CMK (cell line): ENCODE measurements around the gene CASQ1.

ENCODE experiments used
- DNase-seq: peaks from one replicate; pipeline ENCODE4 v3.0.0-alpha.2; 2010; ENCODE audit warnings: low read depth

CASQ1 gene

GRCh38 chr1:160168609-160169369 is 21.6 kb upstream of the CASQ1 start:
- DNase-seq: no peak

DNA sequence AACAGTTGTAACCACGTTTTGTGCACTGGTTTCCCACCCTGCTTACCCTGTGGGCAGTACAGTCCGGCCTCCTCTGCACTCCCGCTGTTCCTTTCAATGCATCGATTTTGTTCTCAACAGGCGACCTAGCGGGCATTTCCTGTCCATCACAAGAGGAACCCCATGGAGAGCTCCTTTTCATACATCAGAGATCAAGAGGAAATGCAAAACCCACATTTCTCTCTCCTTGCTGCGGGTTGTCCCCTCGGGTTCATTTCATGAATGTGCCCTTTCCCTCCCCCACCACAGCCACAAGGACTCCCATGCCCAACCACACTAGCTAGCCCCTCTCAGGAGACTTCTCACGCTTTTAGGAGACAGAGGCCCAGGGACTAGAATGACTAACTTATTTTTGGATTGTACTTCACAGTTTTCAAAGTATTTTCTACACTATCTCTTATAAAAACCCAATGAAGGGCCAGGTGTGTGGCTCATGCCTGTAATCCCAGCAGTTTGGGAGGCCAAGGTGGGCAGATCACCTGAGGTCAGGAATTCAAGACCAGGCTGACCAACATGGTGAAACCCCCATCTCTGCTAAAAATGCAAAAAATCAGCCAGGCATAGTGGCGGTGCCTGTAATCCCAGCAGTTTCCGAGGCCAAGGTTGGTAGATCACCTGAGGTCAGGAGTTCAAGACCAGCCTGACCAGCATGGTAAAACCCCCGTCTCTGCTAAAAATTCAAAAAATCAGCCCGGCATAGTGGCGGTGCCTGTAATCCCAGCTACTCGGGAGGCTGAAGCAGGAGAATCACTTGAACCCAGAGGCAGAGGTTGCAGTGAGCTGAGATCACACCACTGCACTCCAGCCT is 20.6 kb upstream of the CASQ1 start:
- no peak for DNase-seq

- no peak for DNase-seq
These were observed 19.0 kb upstream of the CASQ1 start for GRCh38 chr1:160171354-160171753.

- DNase-seq: no peak
These were observed 18.4 kb upstream of the CASQ1 start for GRCh38 chr1:160171980-160172379.

DNA sequence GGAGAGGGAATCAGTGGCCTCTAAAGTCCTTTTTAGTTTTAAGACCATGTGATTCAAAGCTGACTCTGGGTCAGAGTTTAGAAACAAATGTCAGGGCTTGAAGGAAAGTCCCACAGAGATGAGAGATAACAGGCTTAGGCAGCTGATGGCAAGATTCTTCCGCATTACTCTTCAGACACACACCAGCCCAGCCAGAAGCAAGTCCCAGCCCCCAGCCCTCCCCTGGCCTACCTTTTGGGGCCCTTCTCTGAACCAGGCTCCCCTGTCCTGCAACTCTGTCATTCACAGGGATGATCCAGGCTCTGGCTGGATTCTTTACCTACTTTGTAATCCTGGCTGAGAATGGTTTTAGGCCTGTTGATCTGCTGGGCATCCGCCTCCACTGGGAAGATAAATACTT is 13.1 kb upstream of the CASQ1 start:
- no peak for DNase-seq

DNA sequence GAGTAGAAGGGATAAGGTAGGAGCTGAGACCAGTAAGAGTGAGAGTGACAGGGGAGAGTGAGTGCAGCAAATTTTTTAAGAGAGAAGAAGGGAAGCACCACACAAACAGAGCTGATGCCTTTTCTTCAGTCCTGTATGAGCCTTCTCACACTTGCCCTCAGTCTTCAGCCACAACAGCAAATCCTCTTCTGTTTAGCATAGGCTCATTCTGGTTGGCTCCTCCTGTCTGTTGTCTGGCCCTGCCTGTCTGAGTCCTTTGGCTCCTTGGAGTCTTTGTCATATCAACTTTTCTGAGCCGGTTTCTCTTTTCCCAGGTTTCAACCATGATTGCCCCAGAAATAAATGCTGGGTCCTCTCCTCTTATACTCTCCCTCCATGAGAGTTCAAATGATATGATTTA is 12.7 kb upstream of the CASQ1 start:
- DNase-seq: no peak

GRCh38 chr1:160178731-160179130 is 11.6 kb upstream of the CASQ1 start:
- no peak for DNase-seq

- no peak for DNase-seq
These were observed 11.0 kb upstream of the CASQ1 start for GRCh38 chr1:160179336-160179735.

- DNase-seq: no peak
These were observed 4.1 kb upstream of the CASQ1 start for GRCh38 chr1:160186246-160186645.

- DNase-seq: no peak
These were observed 3.6 kb upstream of the CASQ1 start for GRCh38 chr1:160186729-160187128.

DNA sequence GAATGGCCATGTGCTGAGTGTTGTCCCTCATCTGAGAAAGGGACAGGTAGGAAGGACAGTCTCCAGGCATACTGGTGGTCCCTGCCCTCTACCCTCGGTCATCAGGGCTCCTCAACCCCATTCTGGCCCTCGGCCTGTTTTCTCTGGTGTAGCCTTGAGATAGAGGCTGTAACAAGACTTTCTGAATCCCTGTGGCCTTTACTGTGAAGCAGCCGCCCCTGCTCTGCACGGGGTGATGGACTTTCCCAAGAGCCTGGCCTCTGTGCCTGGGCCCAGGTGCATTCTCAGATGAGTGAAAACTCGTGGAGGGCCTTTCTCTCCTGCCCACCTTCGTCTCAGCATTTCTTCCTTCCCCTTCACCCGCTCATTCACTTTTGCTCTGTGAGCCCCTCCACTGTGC is 3.0 kb upstream of the CASQ1 start:
- DNase-seq: no peak

DNA sequence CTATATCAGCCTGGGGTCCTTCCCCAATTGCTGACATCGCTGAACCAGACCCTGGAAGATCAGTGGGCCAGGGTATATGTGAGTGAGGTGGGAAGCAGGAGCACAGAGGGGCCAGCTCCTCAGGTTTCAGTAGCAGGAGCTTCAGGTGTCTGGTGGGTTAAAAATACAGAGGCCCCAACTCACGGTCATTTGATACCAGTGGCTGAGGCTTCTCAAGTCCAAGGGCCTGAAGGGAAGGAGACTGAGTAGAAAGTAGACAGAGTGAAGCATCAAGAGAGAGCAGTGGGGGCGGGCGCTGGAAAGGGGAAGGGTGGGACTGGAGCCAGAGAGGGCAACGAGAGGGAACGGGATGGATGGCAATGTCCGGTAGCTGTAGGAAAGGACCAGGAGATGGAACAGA is 2.0 kb upstream of the CASQ1 start:
- no peak for DNase-seq

DNA sequence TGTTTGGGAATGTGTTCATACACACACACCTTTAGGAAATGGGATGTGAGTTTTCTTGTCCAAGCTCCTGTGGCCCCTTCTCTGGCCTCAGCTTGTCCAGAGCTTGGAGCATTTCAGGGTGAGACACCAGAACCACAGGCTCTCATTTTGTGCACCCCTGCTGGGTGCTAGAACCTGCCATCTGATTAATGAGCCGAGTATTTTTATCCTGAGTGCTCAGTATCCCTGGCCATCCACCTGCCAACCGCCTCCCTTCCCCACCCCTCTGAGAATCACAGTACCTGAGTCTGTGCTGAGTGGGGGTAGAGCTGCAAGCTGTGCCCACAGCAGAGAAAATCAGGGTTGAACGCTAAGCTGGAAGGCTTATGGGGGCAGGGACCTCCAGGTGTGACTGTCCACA is 1.4 kb downstream of the CASQ1 start:
- DNase-seq: no peak

GRCh38 chr1:160192234-160192633 is 1.9 kb downstream of the CASQ1 start:
- DNase-seq: no peak

DNA sequence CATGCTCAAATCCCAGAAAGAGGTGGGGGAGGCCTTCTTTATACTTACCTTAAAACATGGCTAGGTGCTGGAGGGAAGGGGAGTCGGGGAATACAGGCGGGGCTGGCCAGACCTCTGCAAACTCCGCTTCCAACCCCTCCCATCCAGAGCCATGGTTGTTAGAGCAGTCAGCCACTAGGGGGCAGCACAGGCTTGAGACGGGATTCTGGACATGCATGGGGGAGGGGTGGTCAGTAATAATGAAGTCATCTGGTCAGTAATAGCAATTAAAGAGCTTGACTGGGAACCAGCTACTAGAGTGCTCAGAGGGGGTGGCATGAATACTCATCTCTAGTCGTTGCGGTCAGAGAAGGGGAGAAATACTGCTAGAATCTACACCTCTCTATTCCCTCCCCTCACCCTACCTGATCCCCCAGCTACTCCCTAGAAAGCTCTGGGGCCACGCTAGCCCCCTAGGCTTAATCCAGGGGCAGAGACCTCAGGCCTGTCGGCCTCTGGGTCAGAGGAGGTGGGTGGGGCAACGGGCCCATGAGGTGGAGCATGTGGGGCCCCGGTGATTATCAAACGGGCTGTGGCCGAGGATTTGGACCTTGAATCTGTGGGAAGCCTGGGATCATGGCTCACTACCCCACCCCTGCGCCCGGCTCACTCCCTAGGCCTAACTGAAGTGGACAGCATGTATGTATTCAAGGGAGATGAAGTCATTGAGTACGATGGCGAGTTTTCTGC is 2.9 kb downstream of the CASQ1 start:
- DNase-seq: peak; percentile 57

DNA sequence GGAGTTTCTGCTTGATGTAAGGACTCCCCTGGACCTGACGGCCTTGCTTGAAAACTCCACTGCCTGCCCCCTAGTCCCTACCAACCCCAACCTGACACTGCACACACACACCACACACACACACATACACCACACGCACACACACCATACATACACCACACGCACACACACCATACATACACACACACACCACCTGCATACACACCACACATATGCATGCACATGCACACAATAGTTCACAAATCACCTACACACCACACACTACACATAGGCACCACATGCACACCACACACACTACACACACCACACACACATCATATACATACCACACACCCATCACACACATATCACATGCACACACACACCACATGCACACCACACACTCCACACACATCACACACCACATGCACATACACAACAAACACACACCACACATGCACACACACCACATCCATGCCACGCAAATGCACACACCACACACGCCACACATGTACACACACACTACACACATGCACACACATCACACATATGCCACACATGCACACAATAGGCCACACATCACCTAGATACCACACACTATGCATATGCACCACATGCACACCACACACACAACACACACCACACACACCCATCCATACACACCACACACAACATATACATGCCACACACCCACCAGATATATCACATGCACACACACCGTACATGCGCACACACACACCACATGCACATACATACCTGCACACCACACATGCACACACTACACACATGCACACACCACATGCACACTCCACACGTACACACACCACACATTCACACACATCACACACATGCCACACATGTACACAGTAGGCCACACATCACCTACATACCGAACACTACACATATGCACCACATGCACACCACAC is 3.7 kb downstream of the CASQ1 start:
- DNase-seq: no peak

DNA sequence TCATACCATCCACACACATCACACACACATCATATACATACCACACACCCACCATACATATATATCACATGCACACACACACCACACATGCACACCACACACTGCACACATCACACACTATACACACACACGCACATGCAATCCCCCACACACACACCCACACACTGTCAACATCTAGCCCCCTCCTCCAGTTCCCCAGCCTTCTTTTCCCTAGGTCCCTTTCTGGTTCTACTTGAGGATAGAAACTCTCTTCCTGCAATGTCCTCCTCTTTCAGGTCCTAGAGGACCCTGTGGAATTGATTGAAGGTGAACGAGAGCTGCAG is 4.3 kb downstream of the CASQ1 start:
- no peak for DNase-seq

GRCh38 chr1:160196143-160196542 is 5.8 kb downstream of the CASQ1 start:
- no peak for DNase-seq

GRCh38 chr1:160197231-160197630 is 6.9 kb downstream of the CASQ1 start:
- DNase-seq: no peak

GRCh38 chr1:160200786-160201185 is 10.4 kb downstream of the CASQ1 start:
- DNase-seq: no peak

- DNase-seq: no peak
These were observed 14.3 kb downstream of the CASQ1 start for GRCh38 chr1:160204526-160205241.
